ENCODE results near the gene KLF2.

DNA sequence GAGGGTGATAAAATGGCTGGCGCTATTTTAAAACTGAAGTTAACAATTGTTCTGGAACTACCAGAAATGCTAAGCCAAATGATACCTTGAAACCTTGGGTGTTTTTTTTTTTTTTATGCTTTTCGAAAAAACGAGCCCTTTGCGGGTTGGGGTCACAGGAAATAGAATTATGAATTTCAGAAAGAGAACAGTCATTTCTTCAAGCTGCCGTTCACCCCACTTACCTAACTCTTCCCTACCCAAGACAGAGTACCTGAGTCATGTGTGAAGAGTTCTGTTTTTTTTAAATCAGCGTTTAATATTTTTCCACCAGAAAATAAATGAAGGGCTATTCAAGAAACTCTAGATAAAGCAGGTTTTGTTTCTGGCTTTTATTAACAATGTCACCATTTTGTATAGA, 35.3 kb downstream of the KLF2 start:
- TF ChIP-seq, protein P1, sequence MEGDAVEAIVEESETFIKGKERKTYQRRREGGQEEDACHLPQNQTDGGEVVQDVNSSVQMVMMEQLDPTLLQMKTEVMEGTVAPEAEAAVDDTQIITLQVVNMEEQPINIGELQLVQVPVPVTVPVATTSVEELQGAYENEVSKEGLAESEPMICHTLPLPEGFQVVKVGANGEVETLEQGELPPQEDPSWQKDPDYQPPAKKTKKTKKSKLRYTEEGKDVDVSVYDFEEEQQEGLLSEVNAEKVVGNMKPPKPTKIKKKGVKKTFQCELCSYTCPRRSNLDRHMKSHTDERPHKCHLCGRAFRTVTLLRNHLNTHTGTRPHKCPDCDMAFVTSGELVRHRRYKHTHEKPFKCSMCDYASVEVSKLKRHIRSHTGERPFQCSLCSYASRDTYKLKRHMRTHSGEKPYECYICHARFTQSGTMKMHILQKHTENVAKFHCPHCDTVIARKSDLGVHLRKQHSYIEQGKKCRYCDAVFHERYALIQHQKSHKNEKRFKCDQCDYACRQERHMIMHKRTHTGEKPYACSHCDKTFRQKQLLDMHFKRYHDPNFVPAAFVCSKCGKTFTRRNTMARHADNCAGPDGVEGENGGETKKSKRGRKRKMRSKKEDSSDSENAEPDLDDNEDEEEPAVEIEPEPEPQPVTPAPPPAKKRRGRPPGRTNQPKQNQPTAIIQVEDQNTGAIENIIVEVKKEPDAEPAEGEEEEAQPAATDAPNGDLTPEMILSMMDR (IDR thresholded peaks at IDR 0.05): no peak
- TF ChIP-seq POLR2A (IDR thresholded peaks at IDR 0.05): no peak
- no peak for TF ChIP-seq POLR2AphosphoS5 (IDR thresholded peaks at IDR 0.05)
- TF ChIP-seq EP300 (IDR thresholded peaks at IDR 0.05): no peak
